RWPE1 (cell line): ENCODE measurements around the gene COL4A3.

Experiments
- CTCF ChIA-PET: fragments of 350-600 bp; sonication (Branson Sonifier 250); formaldehyde crosslinking; extraction: SDS; loops from one replicate; lab custom pipeline; 2021; lab: Yijun Ruan, JAX
- POLR2A ChIA-PET: fragments of 400-600 bp; formaldehyde crosslinking; extraction: SDS; loops from one replicate; lab custom pipeline; 2020; ENCODE audit warnings: antibody characterized with exemption; ENCODE audit not compliant: low non-redundant PET; lab: Yijun Ruan, JAX
- DNase-seq: peaks from one replicate; pipeline ENCODE4 v3.0.0; 2012; ENCODE audit warnings: low spot score
- H3K27ac ChIP-seq: fragments of 450-650 bp; 2 replicates; pipeline ENCODE4 v1.5.1; 2017
- CTCF ChIP-seq: fragments of 450-650 bp; conservative IDR thresholded peaks from 2 replicates; pipeline ENCODE4 v1.5.1; 2017; ENCODE audit warnings: low read depth, mild to moderate bottlenecking

Gene COL4A3

GRCh38 chr2:227340106-227340505 is 175.7 kb downstream of the COL4A3 start:
- no peak for DNase-seq
- no peak for TF ChIP-seq CTCF
- H3K27ac ChIP-seq, result no peak overlapping the region
- ChIA-PET POLR2A (no interaction called here), CTCF (no interaction called here)

DNA sequence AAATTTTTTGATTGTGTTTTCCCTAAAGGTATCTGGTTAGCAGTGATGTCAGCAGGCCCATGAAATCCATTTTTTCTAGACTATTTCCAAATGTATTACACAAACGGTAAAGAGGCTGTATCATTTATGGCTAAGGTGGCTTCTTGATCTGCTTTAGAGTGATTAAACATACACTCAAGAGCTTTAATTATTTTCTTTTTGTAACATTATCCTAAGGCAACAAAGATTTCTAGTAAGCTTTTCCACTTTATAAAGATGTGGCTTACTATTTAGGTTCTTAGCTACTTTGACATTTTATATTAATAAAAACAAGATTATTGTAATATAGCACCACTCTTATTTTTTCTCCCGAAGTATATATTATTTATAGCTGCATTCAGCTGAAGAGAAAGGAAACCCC is 177.1 kb downstream of the COL4A3 start:
- no peak overlapping the region for H3K27ac ChIP-seq
- CTCF ChIA-PET, result interaction anchor here (0.5 to 0.6 kb wide), 2 partner anchors 105 to 412 kb away, joined by 3 to 4 read pairs; no protein-coding TSS in a partner anchor
- TF ChIP-seq CTCF, result no peak
- POLR2A ChIA-PET, result no interaction called here
- no peak for DNase-seq

- no peak for TF ChIP-seq CTCF
- POLR2A ChIA-PET, result interaction anchor here (0.7 kb wide), 1 partner anchor 239 kb away, joined by 3 read pairs; no protein-coding TSS in a partner anchor
These were observed 179.8 kb downstream of the COL4A3 start for GRCh38 chr2:227344231-227344630.

GRCh38 chr2:227347117-227347516 is 182.7 kb downstream of the COL4A3 start:
- no peak for TF ChIP-seq CTCF
- ChIA-PET CTCF (interaction anchor here (0.6 kb wide), 2 partner anchors 30 to 217 kb away, joined by 3 read pairs; no protein-coding TSS in a partner anchor), POLR2A (no interaction called here)
- no peak for DNase-seq
- H3K27ac ChIP-seq, result no peak overlapping the region

More at GRCh38 chr2:227344231-227344630, 179.8 kb downstream of the COL4A3 start:
- no peak for DNase-seq
- CTCF ChIA-PET, result no interaction called here
- no peak overlapping the region for H3K27ac ChIP-seq

GRCh38 chr2:227348324-227348723 is 183.9 kb downstream of the COL4A3 start:
- POLR2A ChIA-PET, result no interaction called here
- DNase-seq, result no peak
- no peak for TF ChIP-seq CTCF
- no peak overlapping the region for H3K27ac ChIP-seq
- CTCF ChIA-PET, result interaction anchor here (0.5 kb wide), 2 partner anchors 132 to 350 kb away, joined by 3 to 4 read pairs; no protein-coding TSS in a partner anchor

DNA sequence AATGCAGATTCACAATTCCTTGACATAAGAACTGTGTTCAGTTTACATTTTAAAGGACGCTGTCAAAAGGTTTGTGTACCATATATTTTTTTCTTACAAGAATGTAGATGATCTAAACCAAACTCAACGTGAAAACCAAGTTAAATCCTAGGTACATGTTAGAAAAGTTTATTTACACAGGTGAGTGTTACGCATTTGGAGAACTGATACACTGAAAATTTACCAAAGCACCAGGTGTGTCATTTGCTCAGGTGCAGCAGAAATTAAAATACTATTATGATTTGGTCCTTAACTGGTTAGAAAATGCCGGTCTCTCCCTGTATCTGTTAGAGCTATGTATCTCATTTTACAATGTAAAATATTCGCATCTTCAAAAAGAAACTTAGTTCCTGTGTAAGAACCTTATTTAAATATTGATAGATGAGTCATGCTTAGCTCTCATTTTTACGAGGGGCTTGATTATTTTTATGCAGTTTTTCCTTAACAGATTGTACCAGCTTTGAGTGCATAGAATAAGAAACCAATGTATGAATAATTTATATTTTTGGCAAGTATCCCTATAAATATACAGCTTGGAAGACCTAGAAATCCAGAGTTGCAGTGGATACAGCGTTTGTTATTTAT is 185.7 kb downstream of the COL4A3 start:
- no peak overlapping the region for H3K27ac ChIP-seq
- CTCF ChIA-PET, result interaction anchor here (0.7 kb wide), 2 partner anchors 1016 to 1584 kb away, joined by 3 to 4 read pairs; no protein-coding TSS in a partner anchor
- POLR2A ChIA-PET, result no interaction called here
- DNase-seq, result no peak
- no peak for TF ChIP-seq CTCF
